B cell (primary cell): ENCODE data around the gene RAC3. TPM values are rescaled to one million over a fixed set of nuclear protein-coding genes. Genes with fewer than 3 reads are reported as not detected.

Source experiments
- ATAC-seq: fragments of 200-7000 bp; cut with Tn5 transposase; one replicate; pipeline ENCODE4 v1.10.0; 2021; ENCODE audit warnings: low read depth, mild to moderate bottlenecking, moderate number of reproducible peaks, moderate library complexity
- CTCF ChIA-PET: fragments of 350-600 bp; sonication (Branson Sonifier 250); formaldehyde crosslinking; loops from one replicate; lab custom pipeline; 2021; ENCODE audit warnings: antibody characterized with exemption, inconsistent platforms; lab: Charles Lee
- POLR2A ChIA-PET: fragments of 350-600 bp; sonication (Branson Sonifier 250); formaldehyde crosslinking; loops from one replicate; lab custom pipeline; 2021; ENCODE audit warnings: antibody characterized with exemption; lab: Charles Lee
- DNase-seq: peaks from one replicate; pipeline ENCODE4 v3.0.0; 2013
- H2AFZ ChIP-seq: 2 replicates; pipeline ENCODE4 v1.6.1; 2012; ENCODE audit warnings: mild to moderate bottlenecking, low read depth, low read length; ENCODE audit not compliant: insufficient read depth, poor library complexity, severe bottlenecking
- H3K27ac ChIP-seq, 2 donors: 1 replicate in 1 of 2; 2 replicates in 1 of 2; pipeline ENCODE4 v1.5.1; 2012 to 2013; ENCODE audit warnings: low read length in 2 of 2, mild to moderate bottlenecking in 2 of 2, moderate library complexity in 1 of 2
- H3K27me3 ChIP-seq, 4 experiments: fragments of 200-600 bp in 1 of 4; sonication (generic) in 1 of 4; replicated peaks in 1 of 4; 1 replicate in 2 of 4; 2 replicates in 2 of 4; pipeline versions ENCODE4 v1.6.1 to v1.7.0; 2013 to 2016; ENCODE audit warnings: low read length in 3 of 4, mild to moderate bottlenecking in 2 of 4, mixed read lengths in 1 of 4, moderate library complexity in 1 of 4; ENCODE audit not compliant: insufficient read depth in 4 of 4, control insufficient read depth in 3 of 4; ENCODE audit errors: control extremely low read depth in 1 of 4
- H3K36me3 ChIP-seq, 2 experiments: replicated peaks in 1 of 2; 1 replicate in 1 of 2; 2 replicates in 1 of 2; pipeline versions ENCODE4 v1.6.1 to v1.7.1; 2013; ENCODE audit warnings: low read length in 1 of 2; ENCODE audit not compliant: insufficient read depth in 2 of 2, control insufficient read depth in 1 of 2; ENCODE audit errors: control extremely low read depth in 1 of 2, extremely low read depth in 1 of 2
- H3K4me1 ChIP-seq, 2 donors: fragments of 200-600 bp in 1 of 2; sonication (generic) in 1 of 2; 1 replicate in 1 of 2; 2 replicates in 1 of 2; pipeline versions ENCODE4 v1.5.1 to v1.6.1; 2013 to 2017; ENCODE audit warnings: low read length in 2 of 2; ENCODE audit not compliant: control insufficient read depth in 2 of 2, insufficient read depth in 2 of 2
- H3K4me2 ChIP-seq: replicated peaks from 2 replicates; pipeline ENCODE3; 2012; ENCODE audit warnings: mild to moderate bottlenecking, low read depth, low read length; ENCODE audit not compliant: poor library complexity, severe bottlenecking
- H3K4me3 ChIP-seq, 5 experiments: fragments of 200-600 bp in 1 of 5; sonication (generic) in 1 of 5; 1 replicate in 3 of 5; 2 replicates in 2 of 5; pipeline versions ENCODE4 v1.5.1 to v1.7.0; 2011 to 2016; ENCODE audit warnings: low read length in 4 of 5, mild to moderate bottlenecking in 4 of 5, low read depth in 2 of 5, control low read depth in 1 of 5, moderate library complexity in 1 of 5; ENCODE audit not compliant: insufficient read depth in 1 of 5; ENCODE audit errors: control extremely low read depth in 1 of 5, extremely low read depth in 1 of 5
- H3K79me2 ChIP-seq: fragments of 200-600 bp; sonication (generic); one replicate; pipeline ENCODE4 v1.6.0; 2016; ENCODE audit warnings: low read length; ENCODE audit not compliant: control insufficient read depth, insufficient read depth
- H3K9ac ChIP-seq: fragments of 200-600 bp; sonication (generic); 2 replicates; pipeline ENCODE4 v1.6.1; 2017; ENCODE audit warnings: mild to moderate bottlenecking, low read length, moderate library complexity
- H3K9me3 ChIP-seq, 3 donors: one replicate each; pipeline versions ENCODE4 v1.6.1 to v1.7.1; 2013; ENCODE audit warnings: low read length in 2 of 3; ENCODE audit not compliant: control insufficient read depth in 2 of 3, insufficient read depth in 1 of 3; ENCODE audit errors: control extremely low read depth in 1 of 3
- H4K20me1 ChIP-seq: 2 replicates; pipeline ENCODE4 v1.6.0; 2012; ENCODE audit warnings: mild to moderate bottlenecking, low read length; ENCODE audit not compliant: insufficient read depth, control insufficient read depth, poor library complexity, severe bottlenecking
- H3K27ac Mint-ChIP-seq: one replicate; pipeline ENCODE4 v1.8.0; 2021; ENCODE audit warnings: mixed read lengths
- H3K27me3 Mint-ChIP-seq: one replicate; pipeline ENCODE4 v1.8.0; 2021; ENCODE audit warnings: mixed read lengths
- H3K4me1 Mint-ChIP-seq: one replicate; pipeline ENCODE4 v1.8.0; 2021; ENCODE audit warnings: mixed read lengths
- H3K4me3 Mint-ChIP-seq: one replicate; pipeline ENCODE4 v1.8.0; 2021; ENCODE audit warnings: mixed read lengths
- H3K9me3 Mint-ChIP-seq: one replicate; pipeline ENCODE4 v1.8.0; 2022; ENCODE audit warnings: mixed read lengths; ENCODE audit not compliant: insufficient read depth
- EZH2 ChIP-seq: IDR thresholded peaks from 2 replicates; pipeline ENCODE4 v1.6.1; 2012; ENCODE audit warnings: borderline replicate concordance, low read depth, mild to moderate bottlenecking, moderate library complexity, low read length; ENCODE audit not compliant: insufficient read depth, poor library complexity, severe bottlenecking
- WGBS: methylation state at CpG from one replicate; pipeline ENCODE4 v1.1.5; 2013; ENCODE audit warnings: missing lambda C conversion rate; ENCODE audit not compliant: insufficient coverage; 5-methylcytosine and 5-hydroxymethylcytosine counted together
- intact Hi-C: fragments of 100-400 bp; cut with micrococcal nuclease; formaldehyde crosslinking; loops from one replicate; pipeline ENCODE4 v1.10.0; 2022
- polyA plus RNA-seq: library from polyadenylated mRNA; depleted of rRNA; stranded (reverse); fragments of >200 nt; gene quantifications from 2 replicates; pipeline ENCODE4 v1.2.3, GENCODE V29; 2012
- total RNA-seq, 2 donors: library from RNA; stranded (reverse); fragments of 120-200 nt in 1 of 2; gene quantifications; 1 replicate in 1 of 2; 2 replicates in 1 of 2; pipeline versions ENCODE4 v1.2.3 to v1.2.4, GENCODE V29; 2013 to 2022
- TF ChIP-seq, protein P1 (sequence below): fragments of 200-600 bp; IDR thresholded peaks from one replicate; pipeline ENCODE4 v1.8.0; 2022; ENCODE audit warnings: antibody characterized with exemption, mild to moderate bottlenecking

RAC3 gene
- total and polyA plus RNA-seq, 2 donors (not counting 1 experiment from before 2014, with no cell fraction given) = 0.62 to 2.0 TPM

DNA sequence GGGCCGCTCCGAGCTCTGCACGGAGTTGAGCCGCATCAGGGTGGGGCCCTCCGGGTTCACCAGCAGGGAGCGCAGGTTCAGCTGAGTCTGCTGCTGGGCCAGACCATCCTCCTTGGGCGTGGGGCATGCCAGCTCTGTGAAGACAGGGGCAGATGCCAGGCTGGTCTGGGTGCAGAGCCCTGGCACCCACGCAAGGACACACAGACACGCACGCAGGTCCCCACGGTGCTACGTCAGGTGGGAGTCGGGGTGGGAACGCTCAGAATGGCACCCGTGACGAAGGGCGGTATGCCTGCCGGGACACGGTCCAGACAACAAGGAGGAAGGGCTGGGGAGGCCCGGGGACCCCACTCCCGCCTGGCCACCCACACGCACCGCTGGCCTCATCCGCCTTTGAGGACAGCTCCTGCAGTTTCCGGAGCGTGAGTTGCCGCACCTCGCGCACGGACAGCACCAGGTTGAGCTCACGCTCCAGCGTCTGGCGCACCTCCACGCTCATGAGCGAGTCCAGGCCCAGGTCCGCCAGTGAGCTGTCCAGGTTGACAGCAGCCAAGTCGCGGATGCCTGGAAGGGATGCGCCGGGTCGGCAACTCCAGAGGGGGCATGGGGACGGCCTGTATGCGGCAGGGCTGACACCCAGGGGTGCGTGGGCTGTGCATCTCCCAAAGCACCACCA is 49.4 kb downstream of the RAC3 start:
- no peak overlapping the region for H3K4me2 ChIP-seq
- TF ChIP-seq, protein P1, sequence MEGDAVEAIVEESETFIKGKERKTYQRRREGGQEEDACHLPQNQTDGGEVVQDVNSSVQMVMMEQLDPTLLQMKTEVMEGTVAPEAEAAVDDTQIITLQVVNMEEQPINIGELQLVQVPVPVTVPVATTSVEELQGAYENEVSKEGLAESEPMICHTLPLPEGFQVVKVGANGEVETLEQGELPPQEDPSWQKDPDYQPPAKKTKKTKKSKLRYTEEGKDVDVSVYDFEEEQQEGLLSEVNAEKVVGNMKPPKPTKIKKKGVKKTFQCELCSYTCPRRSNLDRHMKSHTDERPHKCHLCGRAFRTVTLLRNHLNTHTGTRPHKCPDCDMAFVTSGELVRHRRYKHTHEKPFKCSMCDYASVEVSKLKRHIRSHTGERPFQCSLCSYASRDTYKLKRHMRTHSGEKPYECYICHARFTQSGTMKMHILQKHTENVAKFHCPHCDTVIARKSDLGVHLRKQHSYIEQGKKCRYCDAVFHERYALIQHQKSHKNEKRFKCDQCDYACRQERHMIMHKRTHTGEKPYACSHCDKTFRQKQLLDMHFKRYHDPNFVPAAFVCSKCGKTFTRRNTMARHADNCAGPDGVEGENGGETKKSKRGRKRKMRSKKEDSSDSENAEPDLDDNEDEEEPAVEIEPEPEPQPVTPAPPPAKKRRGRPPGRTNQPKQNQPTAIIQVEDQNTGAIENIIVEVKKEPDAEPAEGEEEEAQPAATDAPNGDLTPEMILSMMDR = no peak
- no peak for TF ChIP-seq EZH2
- H3K9me3 ChIP-seq = no peaks in the 10 kb centered on the region
- ATAC-seq = no peak
- no peaks in the 10 kb centered on the region for H3K4me1 ChIP-seq
- no peaks in the 10 kb centered on the region for H3K4me1 Mint-ChIP-seq
- no peak overlapping the region for H3K9ac ChIP-seq
- no peak overlapping the region for H3K4me3 ChIP-seq
- H3K27ac Mint-ChIP-seq = no peak overlapping the region
- H3K27ac ChIP-seq = no peak overlapping the region
- H3K27me3 ChIP-seq = no peaks in the 10 kb centered on the region
- H3K27me3 Mint-ChIP-seq = no peaks in the 10 kb centered on the region
- intact Hi-C loops = no loop called here
- H3K9me3 Mint-ChIP-seq = no peaks in the 10 kb centered on the region
- DNase-seq = no peak
- no peak overlapping the region for H2AFZ ChIP-seq
- H3K36me3 ChIP-seq = peaks cover 0 to 40% of the 10 kb centered on the region in 2 experiments
- WGBS = 97% methylated on average over 44 of the region's 44 CpGs
- no peaks in the 10 kb centered on the region for H4K20me1 ChIP-seq
- H3K4me3 Mint-ChIP-seq = no peak overlapping the region
- POLR2A ChIA-PET = interaction anchor here (0.5 kb wide), 1 partner anchor 10 kb away, joined by 9 read pairs; no protein-coding TSS in a partner anchor
- CTCF ChIA-PET = no interaction called here
- no peaks in the 10 kb centered on the region for H3K79me2 ChIP-seq

DNA sequence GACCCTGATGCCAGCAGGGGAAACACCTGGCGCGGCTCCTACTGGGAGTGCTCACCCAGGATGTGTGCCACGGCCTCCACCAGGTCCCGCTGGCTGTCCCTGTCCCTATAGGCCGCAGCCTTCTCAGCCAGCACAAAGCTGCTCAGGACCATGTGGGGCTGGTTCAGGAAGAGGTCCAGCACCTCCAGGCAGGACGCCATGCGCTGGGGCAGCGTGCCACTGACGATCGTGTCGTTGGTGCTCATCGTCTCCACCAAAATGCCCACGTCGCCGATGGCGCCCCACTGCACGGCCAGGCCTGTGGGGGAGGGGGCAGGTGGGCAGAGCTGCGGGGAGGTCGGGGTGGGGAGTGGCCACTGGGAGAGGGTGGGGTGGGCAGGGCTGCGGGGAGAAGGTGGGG is 50.1 kb downstream of the RAC3 start:
- ChIA-PET POLR2A (interaction anchor here (0.5 kb wide), 1 partner anchor 10 kb away, joined by 9 read pairs; no protein-coding TSS in a partner anchor), CTCF (no interaction called here)
- Histone ChIP-seq H3K4me2 (no peak overlapping the region), H2AFZ (no peak overlapping the region), H3K27ac (no peak overlapping the region), H3K79me2 (no peaks in the 10 kb centered on the region), H4K20me1 (no peaks in the 10 kb centered on the region), H3K9ac (no peak overlapping the region), H3K4me1 (no peaks in the 10 kb centered on the region), H3K9me3 (no peaks in the 10 kb centered on the region), H3K36me3 (peaks cover 0 to 46% of the 10 kb centered on the region in 2 experiments), H3K4me3 (no peak overlapping the region), H3K27me3 (no peaks in the 10 kb centered on the region)
- Mint-ChIP-seq H3K27ac (no peak overlapping the region), H3K27me3 (no peaks in the 10 kb centered on the region), H3K4me3 (no peak overlapping the region), H3K4me1 (no peaks in the 10 kb centered on the region), H3K9me3 (no peaks in the 10 kb centered on the region)
- DNase-seq (no peak), ATAC-seq (no peak)
- intact Hi-C loops = no loop called here
- WGBS = 95% methylated on average over 16 of the region's 20 CpGs
- TF ChIP-seq, protein P1 = no peak
- TF ChIP-seq EZH2 = no peak
